ENCODE measurements around the gene ISG20L2.
A peak's percentile ranks its signal among the peaks of the same experiment; 100 is the strongest.
"Not testable (repeated sequence)": the region's sequence is repeated elsewhere in the genome, so short reads cannot be mapped to it uniquely, and the experiment has no call there.

The ISG20L2 gene, protein sequence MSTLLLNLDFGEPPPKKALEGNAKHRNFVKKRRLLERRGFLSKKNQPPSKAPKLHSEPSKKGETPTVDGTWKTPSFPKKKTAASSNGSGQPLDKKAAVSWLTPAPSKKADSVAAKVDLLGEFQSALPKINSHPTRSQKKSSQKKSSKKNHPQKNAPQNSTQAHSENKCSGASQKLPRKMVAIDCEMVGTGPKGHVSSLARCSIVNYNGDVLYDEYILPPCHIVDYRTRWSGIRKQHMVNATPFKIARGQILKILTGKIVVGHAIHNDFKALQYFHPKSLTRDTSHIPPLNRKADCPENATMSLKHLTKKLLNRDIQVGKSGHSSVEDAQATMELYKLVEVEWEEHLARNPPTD

DNA sequence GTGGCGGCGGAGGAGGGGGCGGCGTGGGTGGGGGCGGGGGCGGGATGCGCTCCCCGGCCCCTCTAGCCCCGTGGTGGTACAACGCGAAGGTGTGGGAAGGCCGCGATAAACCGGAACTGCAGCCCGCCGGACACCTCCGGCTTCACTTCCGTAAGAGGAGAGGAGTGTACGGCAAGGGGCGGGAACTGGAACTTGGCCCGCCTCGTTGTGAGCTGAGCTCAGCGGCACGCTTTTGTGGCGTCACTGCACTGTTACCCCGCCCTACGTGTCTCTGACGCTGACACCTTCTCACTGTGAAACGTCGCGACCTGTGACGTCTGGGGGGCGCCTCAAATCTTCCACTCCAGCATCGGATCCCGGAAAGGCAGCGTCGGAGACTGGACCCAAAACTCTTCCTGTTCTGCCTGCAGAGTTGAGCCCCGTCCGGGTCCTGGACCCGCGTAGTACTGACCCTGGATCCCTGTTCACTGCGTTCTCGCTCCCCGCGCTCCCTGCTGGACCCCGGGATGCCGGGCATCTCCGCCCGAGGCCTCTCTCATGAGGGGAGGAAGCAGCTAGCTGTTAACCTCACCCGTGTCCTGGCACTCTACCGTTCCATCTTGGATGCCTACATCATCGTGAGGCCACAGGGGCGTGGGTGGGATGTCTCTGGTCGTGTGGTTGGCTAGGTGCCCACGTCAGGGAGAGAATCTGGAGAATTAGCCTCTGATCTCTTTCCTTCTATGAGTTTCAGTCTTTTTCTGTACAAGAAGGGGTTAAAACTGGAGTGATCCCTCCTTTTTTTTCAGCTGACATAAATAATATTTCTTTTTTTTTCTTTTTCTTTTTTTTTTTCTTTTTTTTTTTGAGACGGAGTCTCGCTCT lies at the start of gene ISG20L2:
Gene ISG20L2, minus strand, starts transcription at position 168 of the 864 bp plus-strand sequence. CDS start 1,114 bp downstream, outside the sequence.
- peak; percentile 92 for DNase-seq (ENCODE audit: low spot score)

DNA sequence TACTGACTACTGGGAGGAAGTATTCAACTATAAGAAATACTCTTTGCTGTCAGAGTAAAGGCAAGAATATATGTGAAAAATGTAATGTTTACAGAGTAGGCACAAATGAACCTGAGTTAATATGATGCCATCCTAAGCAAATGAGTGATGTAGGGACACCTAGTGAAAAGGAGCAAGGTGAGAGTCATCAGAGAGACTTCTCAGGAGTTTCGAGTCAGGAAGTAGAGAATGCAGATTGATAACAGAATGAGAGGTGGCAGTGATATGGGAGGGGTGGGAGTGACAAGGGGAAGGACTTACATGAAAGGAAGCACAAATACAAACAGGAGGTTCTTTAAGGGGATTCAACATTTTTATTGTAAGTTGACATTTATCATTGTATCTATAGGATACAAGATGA lies 49.0 kb upstream of the ISG20L2 start:
- DNase-seq (ENCODE audit: low spot score): no peak

DNA sequence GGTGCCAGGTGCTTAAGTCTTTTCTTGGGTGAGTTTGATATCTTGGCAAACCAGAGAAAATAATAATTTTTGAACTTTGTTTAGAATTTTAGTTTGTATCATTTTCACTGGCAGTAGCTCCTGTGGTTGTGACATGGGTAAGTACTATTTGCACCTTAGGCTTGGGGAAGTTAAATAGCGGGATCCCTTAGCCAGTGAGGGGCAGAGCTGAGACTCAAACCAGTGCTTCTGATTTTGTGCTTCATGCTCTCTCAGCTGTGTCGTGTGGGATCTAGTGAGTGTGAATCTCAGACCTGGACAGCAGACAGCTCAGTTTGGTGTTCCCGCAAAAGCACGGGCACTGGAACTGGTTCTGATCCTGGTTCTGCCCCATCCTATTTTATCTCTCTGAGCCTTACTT lies 48.4 kb upstream of the ISG20L2 start:
- no peak for DNase-seq (ENCODE audit: low spot score)

DNA sequence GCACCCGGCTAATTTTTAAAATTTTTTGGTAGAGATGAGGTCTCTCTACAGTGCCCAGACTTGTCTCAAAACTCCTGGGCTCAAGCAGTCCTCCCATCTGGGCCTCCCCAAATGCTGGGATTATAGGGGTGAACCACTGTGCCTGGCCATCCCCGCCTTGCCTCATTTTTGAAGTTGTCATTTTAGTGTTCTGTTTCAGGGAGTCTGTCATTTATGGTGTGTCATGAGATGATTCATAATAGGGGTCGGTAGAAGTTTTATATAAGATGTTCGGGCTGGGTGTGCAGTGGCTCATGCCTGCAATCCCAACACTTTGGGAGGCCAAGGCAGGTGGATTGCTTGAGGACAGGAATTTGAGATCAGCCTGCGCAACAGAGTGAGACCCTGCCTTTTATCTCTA lies 47.2 kb upstream of the ISG20L2 start:
- DNase-seq (ENCODE audit: low spot score): no peak

DNA sequence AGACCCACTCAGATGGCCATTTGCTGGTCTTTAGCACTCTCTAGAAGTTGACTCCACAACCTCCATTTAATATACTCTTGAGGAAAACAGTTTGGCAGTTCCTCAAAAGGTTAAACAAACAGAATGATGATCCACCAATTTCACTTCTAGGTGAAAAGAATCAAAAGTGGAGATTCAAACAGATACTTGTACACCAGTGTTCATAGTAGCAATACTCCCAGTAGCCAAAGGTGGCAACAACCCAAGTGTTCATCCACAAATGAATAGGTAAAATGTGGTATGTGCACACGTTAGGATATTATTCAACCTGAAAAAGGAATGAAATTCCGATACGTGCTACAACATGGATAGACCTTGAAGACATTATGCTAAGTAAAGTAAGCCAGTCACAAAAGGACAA lies 45.0 kb upstream of the ISG20L2 start:
- DNase-seq (ENCODE audit: low spot score): no peak

DNA sequence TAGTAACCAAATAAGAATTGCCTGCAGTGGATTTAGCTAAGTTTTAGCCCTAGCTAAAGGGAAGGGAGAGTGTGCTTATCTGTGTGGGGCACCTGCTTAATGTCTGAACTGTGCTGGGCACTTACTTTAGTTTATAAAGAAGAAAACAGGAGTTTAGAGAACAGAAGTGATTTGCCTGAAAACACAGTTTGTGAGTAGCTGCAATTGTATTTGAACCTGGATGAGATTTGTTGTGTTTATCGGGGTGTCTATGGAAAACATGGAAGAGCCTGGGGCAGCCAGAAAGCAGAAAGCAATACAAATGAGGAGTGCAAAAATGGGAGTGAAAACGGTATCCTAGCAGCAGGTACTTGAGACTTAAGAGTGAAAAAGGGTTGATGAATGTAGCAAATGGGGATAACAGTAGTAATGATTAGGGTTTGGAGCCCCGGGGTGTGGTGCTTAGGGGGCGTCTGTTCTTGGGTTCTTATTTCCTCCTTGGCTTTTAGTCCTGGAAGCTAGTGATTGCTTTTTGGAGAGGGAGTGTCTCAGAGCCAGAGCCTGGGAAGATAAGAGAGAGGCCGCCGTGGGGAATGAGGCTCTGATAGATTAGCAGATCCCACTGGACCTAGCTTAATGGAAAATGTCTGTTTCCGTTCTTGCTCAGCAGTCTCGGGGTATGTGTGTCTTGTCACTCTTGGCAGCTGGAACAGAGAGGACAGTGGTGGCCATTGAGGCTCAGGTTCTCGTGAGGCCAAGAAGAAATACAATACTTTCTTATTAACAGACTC lies 44.3 kb upstream of the ISG20L2 start:
- no peak for DNase-seq (ENCODE audit: low spot score)

DNA sequence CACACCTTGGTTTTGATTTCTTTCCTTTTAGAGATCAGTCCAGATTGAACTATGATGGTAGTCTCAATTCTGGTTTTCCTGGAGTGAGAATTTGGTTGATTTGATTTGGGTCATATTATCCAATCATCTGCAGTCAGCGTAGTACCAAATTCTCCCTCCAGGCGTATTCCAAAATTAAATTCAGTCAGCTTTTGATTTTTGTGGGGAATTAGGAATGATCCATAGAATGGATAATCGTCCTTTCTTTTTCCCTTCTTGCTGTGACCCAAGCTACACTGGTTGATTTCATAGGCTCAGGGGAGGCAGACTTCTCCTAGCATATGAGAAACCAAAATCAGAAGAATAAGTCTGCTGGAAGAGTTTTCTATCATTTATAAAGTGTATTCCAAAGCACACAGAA lies 43.7 kb upstream of the ISG20L2 start:
- no peak for DNase-seq (ENCODE audit: low spot score)

DNA sequence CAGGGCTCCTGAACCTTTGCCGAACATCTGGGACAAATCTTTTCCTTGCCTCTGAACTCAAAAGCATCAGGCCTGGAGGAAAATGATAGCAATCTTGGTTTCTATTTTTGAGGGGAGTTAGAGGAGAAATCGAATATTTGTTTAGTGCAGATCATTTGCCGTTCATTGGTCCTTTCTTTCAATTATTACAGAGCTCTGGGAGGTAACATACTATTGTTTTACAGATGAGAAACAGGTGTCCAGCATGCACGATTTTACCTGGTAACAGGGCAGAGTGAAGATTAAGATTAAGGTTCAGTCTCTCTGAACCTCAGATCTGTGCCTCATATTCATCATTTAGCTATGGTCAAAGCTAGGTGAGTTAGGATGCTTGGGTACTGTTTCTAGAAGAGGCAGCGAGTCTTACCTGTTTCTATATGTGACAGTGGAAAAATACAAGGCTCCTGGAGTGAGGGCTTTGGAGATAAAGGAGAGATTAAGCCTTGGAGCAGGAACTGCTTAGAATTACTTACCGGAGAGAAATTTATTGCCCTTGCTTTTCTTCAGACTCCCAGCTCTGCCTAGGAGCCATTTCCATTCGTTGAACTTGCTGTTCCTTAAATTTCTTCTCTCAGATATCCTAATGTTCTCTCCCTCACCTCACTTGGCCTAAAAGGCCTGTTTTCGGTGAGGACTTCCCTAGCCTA lies 40.2 kb upstream of the ISG20L2 start:
- DNase-seq (ENCODE audit: low spot score): no peak

DNA sequence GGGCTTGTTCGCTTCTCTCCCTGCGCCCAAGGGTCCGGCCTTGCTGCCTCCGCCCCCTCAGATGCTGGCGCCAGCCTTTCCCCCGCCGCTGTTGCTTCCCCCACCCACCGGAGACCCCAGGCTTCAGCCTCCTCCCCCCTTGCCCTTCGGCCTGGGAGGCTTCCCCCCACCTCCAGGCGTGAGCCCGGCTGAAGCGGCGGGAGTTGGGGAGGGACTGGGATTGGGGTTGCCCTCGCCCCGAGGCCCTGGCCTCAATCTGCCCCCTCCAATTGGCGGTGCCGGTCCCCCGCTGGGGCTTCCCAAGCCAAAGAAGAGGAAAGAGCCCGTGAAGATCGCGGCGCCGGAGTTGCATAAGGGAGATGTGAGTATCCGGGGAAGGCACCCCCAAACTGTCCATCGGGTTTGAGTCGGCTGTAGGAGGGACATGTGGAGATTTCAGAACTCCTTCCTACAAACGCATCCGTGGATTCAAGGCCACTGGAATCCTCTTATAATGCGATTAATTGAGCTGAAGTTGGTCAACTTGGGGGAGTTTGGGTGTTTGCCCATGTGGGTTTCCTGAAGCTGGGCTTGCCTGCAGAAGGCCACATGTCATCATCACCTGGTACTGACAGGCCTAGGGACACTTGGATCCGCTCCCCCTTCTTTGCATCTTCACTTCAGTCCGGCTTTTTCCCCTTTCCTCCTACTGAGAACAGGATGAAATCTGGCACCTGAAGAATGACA lies 39.5 kb upstream of the ISG20L2 start:
- no peak for DNase-seq (ENCODE audit: low spot score)

DNA sequence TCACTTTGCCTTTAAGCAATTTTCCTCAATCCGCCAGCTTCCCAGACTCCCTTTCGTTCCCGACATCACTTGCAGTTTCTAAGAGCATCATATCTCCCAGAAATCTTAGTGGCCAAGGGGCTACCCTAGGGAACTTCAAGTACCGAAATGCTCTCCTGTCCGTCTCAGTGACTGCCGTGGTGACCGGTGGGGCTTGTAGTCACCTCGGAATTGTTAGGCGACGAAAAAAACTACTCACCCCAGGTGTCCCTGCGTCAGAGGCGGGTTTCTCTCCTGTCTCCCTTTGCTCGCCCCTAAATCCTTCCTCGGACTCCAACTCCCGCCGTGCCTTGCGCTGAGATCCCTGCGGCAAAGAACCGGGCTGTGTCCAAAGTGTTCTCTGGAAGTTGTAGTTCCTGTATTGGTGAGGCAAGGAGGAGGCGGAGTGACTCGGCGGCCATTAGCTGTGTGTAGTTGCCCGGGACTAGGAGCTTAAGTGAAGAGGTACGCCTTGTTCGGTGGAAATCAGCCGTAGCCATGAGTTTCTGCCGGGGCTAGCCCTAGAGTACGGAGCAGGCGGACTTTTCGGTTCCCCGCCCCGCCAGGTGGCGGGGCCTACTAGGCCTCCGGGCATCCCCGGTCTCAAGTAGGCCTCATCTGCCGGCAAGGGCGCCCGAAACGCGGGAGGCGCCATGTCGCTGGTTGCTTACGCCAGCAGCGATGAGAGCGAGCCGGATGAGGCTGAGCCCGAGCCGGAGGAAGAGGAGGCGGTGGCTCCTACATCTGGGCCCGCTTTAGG lies 38.7 kb upstream of the ISG20L2 start, which contains the start of gene PRCC:
Gene PRCC, plus strand, starts transcription at position 435 of the 778 bp plus-strand sequence. Its CDS starts 237 bp downstream, at position 672.
- peak; percentile 99 for DNase-seq (ENCODE audit: low spot score)

DNA sequence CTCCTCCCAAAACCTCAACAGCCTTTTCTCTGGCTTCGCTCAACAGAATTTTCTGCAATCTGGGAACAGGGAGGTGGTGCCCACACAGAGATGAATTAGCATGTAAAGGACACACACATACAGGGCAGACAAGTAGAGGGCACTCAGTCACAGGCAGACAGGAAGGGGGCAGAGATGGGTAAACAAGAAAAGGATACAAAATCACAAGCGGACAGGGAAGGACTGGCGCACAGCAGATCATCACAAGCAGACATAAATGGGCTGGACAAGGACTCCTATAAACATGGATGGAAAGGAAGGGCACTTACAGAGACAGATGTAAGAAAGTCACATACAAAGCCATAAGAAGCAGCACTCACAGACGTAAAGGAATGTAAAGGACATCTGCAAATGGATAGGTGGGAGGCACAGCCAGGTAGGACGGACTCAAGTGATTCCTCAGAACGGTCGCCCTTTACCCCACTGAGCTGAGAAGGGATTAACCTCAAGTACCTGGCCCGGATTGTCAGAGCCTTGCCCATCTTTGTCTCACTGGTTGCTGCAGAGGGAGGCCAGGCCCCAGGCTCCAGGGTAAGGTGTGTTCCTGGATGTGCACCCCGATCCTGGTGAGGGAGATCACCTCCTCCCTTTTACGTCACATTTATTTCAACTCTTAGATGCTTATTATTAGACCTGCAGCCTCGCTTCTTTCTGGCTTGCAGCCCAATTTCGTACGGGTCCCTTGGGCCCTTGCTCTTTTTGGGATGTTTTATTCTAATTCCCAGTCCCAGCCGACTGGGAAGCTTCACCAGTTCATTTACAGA lies 37.9 kb upstream of the ISG20L2 start:
- no peak for DNase-seq (ENCODE audit: low spot score)

DNA sequence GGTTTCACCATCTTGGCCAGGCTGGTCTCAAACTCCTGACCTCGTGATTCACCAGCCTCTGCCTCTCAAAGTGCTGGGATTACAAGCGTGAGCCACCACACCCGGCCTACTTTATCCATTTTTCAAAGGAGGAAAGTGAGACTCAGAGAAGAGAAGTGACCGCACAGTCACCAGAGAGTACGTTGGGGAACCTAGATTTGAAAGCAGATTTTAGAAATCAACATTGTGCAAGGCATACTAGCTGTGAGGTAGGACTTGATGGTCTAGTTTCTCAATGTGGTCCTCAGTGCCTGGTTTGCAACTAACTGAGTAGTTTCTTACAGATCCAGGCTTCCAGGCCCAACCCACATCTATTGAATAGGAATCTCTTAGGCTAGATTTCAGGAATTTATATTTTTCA lies 37.1 kb upstream of the ISG20L2 start:
- no peak for DNase-seq (ENCODE audit: low spot score)

DNA sequence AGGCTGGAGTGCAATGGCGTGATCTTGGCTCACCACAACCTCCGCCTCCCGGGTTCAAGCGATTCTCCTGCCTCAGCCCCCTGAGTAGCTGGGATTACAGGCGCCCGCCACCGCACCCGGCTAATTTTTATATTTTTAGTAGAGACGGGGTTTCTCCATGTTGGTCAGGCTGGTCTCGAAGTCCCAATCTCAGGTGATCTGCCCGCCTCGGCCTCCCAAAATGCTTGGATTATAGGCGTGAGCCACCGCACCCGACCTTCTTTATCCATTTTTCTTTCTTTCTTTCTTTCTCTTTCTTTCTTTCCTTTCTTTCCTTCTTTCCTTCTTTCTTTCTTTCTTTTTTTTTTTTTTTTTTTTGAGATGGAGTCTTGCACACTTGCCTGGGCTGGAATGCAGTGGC lies 36.6 kb upstream of the ISG20L2 start:
- DNase-seq (ENCODE audit: low spot score): not testable (repeated sequence)

DNA sequence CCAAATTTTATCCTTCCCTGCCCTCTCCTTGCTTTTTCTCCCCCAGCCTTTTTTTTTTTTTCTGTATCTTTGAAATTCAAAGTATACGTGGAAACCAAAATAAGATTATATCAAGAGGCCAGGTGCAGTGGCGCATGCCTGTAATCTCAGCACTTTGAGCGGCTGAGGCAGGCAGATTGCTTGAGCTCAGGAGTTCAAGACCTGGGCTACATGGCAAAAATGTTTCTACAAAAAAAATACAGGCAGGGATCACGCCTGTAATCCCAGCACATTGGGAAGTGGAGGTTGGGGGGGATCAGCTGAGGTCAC lies 32.2 kb upstream of the ISG20L2 start:
- no peak for DNase-seq (ENCODE audit: low spot score)

DNA sequence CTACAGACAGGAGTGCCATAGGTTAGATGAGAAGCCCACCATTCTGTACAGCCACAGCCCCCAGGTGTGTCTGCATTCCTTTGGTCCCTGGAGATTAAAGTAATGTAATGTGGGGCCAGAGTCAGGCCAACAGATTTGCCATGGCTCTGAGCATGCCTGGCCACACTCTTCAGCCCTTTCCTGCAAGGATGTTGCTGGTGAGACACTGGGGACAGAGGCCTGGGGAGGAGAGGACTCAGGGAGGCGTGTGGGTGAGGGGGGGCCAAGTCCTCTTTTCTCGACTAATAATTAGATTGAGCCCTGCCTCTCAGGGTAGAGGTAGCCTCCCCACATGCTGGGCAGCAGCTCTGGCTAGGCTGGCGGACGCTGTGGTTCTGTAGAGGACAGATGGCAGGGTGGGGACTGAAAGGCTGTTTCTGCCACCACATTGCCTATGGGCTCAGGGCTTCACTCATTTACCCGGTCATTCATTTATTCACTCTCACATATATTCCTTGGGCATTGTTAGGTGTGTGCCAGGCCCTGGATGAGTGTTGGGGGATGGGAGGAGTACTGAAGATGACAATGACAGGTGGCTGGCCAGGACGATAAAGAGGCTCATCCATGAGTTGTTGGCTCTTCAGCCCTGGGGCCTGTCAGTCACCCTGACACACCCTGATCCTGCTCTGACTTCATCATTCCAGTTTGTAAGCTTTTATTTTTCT lies 31.7 kb upstream of the ISG20L2 start:
- DNase-seq (ENCODE audit: low spot score): no peak

DNA sequence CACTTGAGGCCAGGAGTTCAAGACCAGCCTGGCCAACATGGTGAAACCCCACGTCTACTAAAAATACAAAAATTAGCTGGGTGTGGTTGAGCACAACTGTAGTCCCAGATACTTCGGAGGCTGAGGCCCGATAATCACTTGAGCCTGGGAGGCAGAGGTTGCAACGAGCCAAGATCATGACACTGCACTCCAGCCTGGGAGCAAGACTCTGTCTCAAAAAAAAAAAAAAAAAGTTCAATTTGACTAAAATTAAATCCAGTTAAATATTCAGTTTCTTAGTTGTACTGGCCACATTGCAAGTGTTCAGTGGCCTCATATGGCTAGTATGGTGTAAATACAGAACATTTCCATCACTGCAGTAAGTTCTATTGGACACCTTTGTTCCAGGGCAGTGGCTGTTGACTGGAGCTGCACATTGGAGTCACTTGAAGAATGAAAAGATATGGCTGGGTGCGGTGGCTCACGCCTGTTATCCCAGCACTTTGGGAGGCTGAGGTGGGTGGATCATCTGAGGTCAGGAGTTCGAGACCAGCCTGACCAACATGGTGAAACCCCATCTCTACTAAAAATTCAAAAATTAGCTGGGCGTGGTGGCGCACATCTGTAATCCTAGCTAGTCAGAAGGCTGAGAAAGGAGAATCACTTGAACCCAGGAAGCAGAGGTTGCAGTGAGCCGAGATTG lies 29.1 kb upstream of the ISG20L2 start:
- not testable (repeated sequence) for DNase-seq (ENCODE audit: low spot score)

DNA sequence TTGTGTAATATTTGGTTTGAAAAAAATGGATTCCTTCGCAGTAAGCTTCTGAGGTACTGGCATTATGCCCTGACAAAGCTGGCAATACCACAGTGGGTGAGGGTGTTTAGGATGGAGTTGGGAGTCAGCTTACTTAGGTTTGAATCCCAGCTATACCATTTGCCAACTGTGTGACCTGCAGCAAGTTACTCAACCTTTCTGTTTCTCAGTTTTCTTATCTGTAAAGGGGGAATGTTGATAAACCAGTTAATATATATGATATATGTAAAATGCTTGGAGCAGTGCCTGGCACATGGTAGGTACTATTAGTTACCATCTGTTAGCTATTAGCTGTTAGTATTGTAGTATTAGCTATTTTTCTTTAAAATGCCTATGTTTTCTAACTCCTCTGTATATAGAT lies 27.8 kb upstream of the ISG20L2 start:
- DNase-seq (ENCODE audit: low spot score): no peak

DNA sequence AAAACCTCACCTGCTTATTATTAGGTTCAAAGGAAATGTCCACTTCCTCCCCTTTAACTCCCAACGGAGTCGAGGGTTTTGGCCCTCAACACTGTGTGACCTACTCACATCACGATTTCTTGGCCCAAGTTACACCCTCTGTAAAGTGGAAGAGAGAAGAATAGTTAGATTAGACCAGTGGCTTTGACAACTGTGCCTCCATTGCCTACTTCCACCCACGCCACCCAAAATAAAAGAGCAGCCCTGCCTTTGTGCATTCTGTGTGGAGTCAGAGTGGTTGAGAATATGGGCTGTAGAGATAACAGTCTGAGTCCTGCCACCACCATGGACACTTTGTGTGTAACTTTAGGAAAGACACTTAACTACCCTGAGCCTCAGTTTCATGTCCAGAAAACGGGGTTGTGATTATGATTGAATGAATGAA lies 27.0 kb upstream of the ISG20L2 start:
- DNase-seq (ENCODE audit: low spot score): no peak
